IMR-90 (cell line): ENCODE data around the gene AMBRA1.

Source experiments
- BHLHE40 ChIP-seq: fragments of 150-350 bp; IDR thresholded peaks from 2 replicates; pipeline ENCODE4 v1.6.1; 2016; ENCODE audit warnings: mild to moderate bottlenecking, low read depth, low read length
- FOS ChIP-seq: fragments of 150-350 bp; IDR thresholded peaks from 2 replicates; pipeline ENCODE4 v1.6.1; 2016; ENCODE audit warnings: low read depth, low read length
- MAZ ChIP-seq: IDR thresholded peaks from 2 replicates; pipeline ENCODE4 v1.6.1; 2012; ENCODE audit warnings: low read depth, mild to moderate bottlenecking, low read length, improper control_type of control experiment, moderate library complexity, borderline replicate concordance
- POLR2A ChIP-seq: IDR thresholded peaks from 2 replicates; pipeline ENCODE4 v1.6.1; 2012; ENCODE audit warnings: mild to moderate bottlenecking, low read depth, low read length
- RCOR1 ChIP-seq: IDR thresholded peaks from 2 replicates; pipeline ENCODE4 v1.6.1; 2012; ENCODE audit warnings: mild to moderate bottlenecking, low read length, improper control_type of control experiment; ENCODE audit not compliant: insufficient replicate concordance
- RFX5 ChIP-seq: IDR thresholded peaks from 2 replicates; pipeline ENCODE4 v1.8.0; 2012; ENCODE audit warnings: low read depth, mild to moderate bottlenecking, low read length, moderate library complexity
- SMC3 ChIP-seq: fragments of 150-350 bp; IDR thresholded peaks from 2 replicates; pipeline ENCODE4 v1.6.1; 2016; ENCODE audit warnings: low read depth, mild to moderate bottlenecking, antibody characterized with exemption, low read length, moderate library complexity
- TF ChIP-seq, protein P1 (sequence below): conservative IDR thresholded peaks from 2 replicates; pipeline ENCODE4 v1.5.1; 2012; ENCODE audit warnings: mild to moderate bottlenecking, low read depth, low read length, improper control_type of control experiment
- TF ChIP-seq, protein P2 (sequence below): fragments of 150-350 bp; IDR thresholded peaks from 2 replicates; pipeline ENCODE4 v1.6.1; 2017; ENCODE audit warnings: mild to moderate bottlenecking, antibody characterized with exemption, low read length, low read depth
- TF ChIP-seq, protein P3 (sequence below): fragments of 150-350 bp; IDR thresholded peaks from 2 replicates; pipeline ENCODE4 v1.6.1; 2016; ENCODE audit warnings: low read depth, mild to moderate bottlenecking, low read length, moderate library complexity, borderline replicate concordance

DNA sequence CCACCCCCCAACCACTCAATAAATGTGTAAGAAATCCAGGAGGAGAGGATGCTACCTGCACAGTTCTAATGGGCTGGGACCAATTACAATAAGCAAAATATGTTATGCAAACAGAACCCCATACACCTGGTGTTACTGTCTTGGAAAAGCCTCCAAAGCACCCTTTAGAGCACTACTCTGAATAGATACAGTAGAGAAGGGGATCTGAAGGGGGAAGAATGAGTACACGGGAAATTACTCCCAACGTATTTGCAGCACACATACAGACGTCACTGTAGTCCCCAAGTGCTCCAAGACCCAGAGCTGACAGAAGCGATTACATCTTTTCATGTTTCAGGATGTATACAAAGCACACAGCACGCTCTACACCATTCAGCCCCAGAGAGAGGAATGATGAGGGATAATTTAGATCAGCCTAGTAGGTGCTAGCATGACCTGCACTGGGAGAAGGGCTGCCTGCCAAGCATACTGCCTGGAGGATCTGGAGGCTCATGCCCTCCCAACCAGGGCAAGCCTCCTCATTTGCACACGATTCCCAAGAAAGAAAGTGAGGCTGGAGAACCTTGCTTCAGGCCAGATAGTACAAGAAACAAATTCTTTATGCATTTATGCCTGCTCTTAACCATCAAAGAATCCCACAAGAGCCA, 63.8 kb downstream of the AMBRA1 start:
- TF ChIP-seq, protein P1, sequence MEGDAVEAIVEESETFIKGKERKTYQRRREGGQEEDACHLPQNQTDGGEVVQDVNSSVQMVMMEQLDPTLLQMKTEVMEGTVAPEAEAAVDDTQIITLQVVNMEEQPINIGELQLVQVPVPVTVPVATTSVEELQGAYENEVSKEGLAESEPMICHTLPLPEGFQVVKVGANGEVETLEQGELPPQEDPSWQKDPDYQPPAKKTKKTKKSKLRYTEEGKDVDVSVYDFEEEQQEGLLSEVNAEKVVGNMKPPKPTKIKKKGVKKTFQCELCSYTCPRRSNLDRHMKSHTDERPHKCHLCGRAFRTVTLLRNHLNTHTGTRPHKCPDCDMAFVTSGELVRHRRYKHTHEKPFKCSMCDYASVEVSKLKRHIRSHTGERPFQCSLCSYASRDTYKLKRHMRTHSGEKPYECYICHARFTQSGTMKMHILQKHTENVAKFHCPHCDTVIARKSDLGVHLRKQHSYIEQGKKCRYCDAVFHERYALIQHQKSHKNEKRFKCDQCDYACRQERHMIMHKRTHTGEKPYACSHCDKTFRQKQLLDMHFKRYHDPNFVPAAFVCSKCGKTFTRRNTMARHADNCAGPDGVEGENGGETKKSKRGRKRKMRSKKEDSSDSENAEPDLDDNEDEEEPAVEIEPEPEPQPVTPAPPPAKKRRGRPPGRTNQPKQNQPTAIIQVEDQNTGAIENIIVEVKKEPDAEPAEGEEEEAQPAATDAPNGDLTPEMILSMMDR, result no peak
- TF ChIP-seq RFX5 (no peak), POLR2A (no peak), SMC3 (no peak), BHLHE40 (no peak), RCOR1 (no peak), MAZ (no peak), FOS (no peak)
- TF ChIP-seq, protein P2, sequence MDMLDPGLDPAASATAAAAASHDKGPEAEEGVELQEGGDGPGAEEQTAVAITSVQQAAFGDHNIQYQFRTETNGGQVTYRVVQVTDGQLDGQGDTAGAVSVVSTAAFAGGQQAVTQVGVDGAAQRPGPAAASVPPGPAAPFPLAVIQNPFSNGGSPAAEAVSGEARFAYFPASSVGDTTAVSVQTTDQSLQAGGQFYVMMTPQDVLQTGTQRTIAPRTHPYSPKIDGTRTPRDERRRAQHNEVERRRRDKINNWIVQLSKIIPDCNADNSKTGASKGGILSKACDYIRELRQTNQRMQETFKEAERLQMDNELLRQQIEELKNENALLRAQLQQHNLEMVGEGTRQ, result no peak
- TF ChIP-seq, protein P3, sequence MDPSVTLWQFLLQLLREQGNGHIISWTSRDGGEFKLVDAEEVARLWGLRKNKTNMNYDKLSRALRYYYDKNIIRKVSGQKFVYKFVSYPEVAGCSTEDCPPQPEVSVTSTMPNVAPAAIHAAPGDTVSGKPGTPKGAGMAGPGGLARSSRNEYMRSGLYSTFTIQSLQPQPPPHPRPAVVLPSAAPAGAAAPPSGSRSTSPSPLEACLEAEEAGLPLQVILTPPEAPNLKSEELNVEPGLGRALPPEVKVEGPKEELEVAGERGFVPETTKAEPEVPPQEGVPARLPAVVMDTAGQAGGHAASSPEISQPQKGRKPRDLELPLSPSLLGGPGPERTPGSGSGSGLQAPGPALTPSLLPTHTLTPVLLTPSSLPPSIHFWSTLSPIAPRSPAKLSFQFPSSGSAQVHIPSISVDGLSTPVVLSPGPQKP, result no peak
